HG03565 (cell line): ENCODE data around the gene MED15.
"Not testable (repeated sequence)": the region's sequence is repeated elsewhere in the genome, so short reads cannot be mapped to it uniquely, and the experiment has no call there.

ENCODE experiments used
- ATAC-seq: cut with Tn5 transposase; IDR thresholded peaks from one replicate; pipeline ENCODE4 v1.9.1; 2021; ENCODE audit warnings: mild to moderate bottlenecking, moderate library complexity; ENCODE audit not compliant: unreplicated experiment

Gene MED15

DNA sequence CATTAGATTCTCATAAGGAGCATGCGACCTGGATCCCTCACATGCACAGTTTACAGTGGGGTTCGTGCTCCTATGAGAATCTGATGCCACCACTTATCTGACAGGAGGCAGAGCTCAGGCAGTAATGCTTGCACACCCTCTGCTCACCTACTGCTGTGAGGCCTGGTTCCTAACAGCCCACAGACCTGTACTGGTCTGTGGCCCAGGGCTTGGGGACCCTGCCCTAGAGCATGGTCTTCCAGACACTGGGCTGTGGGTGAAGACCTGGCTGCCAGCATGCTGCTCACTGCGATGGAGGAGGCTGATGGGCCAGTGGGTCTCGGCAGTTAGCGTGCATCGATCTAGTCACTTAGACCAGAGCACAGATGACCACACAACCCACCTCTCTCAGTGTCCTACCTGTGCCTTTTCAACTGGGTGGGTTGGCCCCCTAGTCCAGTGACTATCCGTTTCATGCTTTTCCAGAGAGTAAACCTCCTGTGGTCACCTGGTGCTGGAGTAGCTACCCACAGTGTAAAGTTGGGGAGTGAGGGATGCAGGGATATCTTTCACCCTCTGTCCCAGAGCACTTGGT lies 21.1 kb downstream of the MED15 start:
- ATAC-seq = no peak

DNA sequence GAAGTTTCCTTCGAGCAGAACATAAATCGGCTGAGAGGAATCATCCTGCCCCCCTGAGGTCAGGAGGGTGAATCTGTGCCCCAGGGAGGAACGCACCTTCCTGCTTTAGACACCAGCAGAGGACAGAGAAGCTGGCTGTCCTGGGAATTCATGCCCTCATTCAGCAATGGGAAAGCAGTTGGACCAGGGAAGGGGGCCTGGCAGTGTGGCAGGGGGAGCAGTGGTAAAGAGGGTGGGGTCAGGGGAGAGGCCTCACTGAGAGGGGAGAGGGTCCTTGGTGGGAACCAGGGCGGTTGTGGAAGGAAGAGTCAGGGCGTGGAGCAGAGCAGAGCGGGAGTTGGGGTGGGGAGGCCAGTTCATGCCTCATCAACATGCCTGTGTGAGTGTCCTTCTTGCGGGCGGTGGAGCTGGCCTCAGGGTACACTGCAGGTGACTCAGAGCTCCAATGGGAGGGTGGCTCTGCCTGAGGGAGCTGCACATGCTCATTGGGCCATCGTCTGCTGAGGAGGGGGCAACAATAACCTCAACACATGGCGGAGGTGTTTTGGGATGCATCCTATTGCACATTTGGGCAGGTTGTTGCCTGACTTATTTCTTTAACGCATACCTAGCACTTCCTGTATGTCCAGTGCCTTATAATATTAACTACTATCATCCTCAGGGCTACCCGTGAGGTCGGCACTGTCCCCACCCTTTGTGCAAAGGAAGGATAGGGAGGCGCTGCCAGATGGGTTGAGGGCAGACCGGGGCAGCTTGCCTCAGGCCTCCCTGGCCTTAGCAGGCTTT lies 23.2 kb downstream of the MED15 start:
- no peak for ATAC-seq

DNA sequence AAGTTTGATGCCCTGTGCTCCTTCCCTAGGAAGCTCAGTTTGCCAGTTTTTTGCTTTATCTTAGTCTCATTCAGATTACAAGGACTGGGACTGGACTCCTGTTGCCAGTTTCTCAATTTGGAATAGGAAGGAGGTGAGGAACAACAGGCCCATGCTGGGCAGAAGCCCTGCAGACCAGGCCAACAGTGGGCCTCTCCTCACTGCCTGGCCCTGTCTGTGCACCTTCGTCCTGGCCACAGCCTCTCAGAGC lies 23.7 kb downstream of the MED15 start:
- no peak for ATAC-seq

DNA sequence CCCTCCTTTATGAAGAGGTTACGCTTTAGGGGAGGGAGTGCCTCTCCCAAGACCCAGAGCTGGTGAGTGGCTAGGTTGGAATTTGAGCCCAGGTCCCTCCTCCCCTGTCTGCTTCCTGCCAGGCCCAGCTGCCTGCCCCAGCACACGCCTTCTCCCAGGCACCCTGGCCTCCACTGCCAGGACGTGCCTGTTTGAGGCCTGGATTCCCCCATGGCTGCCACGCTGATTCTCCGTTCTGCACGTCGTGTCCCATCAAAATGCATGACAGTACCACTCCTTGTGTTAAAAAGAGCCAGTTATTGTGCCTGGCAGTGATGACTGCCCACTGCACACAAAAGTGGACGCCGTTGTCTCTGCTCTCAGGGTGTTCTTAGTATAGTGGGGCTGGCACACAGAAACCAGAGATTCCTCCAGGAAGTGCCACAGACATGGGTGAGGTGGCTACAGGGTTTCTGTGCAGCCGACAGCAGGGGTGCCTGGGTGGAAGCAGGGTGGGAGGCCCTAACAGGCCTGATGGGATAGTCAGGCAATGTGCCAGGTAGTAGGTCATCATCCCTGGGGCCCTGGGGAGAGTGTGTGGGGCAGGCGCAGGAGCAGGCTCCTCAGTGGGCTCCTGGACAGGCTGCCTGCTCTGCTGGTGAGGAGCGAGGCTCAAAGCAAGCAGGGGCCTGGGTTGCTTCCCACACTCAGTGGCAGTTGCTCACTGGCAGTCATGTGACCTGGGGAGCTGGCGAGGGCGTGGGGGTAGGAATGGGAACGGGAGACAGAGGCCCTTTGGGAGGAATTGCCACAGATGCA lies 24.2 kb downstream of the MED15 start:
- no peak for ATAC-seq

DNA sequence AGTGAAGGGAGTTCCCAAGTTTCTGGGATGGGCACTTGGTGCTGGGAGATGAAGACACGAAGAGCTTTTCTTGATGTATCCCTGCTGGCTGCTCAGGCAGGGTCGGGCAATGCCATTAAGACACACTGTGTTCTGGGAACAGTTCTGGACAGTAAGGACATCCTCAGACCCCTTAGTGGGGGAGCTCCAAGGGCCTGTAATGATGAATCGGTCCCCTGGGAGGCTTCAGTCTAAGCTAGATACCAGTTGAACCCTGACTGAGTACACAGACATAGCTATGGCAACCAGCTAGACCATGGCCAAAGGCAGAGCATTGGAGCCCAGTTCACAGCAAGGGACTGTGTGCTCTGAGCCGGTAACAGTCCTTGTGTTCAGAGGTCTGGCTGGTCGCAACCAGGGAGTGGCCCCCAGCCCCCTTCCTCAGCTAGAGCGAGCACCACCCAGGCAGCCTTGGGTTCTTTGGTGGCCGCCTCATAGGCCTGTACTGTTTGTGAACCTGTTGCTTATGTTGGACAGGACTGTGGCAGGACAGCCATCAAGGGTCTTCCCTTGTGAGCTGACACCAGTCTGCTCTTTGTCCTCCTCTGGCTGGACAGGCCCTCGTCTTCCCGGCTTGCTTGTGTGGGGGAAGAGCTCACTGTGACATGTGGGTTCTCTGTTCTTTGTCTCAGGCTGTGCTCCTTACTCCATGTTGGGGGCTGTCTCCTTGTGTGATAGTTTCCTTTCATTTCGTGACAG lies 25.0 kb downstream of the MED15 start:
- no peak for ATAC-seq

DNA sequence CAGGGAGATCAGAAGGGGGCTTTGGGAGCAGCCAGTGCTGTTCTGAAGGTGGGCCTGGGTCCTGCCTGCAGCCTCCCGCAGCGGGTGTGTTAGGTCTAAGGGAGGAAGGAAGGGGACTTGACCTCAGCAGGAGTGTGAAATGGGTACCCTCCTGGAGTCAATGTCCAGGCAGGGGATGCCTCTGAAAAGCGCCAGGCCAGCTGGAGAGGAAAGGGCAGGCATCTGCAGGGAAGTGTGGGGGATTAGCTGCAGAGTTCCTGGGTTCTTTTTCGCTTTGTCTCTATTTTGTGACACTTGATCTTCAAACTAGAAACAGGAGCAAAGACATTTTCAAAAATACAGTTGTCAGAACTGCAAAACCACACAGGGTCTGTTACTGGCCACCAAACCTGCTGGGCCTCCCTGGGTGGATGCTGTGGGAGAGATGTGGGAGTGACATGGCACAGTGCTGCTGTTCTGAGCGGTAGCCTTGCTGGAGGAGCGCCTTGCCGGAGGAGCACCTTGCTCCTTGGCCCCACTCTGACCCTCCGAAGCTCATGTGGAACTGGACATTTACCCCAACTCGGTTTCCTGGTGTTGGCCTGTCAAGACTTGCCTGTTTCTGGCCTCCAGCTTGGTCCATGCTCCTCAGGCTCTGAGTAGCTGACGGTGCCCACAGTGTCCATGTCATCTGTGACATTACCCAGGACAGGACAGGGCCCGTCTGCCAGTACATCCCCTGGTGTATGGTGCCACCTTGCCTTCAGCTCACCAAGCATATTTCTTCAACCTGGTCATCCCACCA lies 25.9 kb downstream of the MED15 start:
- no peak for ATAC-seq

DNA sequence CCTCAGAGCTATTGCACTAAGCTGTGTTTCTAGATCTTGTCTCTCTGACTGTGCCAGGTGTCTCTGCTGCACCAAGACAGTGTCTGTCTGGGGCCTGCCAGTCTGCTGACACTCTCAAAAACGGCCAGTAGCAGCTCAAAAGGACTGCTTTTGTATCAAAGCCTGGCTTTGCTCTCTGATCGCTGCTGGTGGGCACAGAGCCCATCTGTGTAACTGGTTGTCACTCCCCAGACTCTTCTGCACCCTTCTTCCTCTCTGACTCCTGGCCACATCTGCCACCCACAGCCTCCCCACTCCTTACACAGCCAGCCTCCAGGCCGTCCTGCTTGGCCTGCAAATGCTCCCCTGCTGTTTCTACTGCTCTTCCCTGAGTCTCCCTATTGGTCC lies 26.5 kb downstream of the MED15 start:
- no peak for ATAC-seq

DNA sequence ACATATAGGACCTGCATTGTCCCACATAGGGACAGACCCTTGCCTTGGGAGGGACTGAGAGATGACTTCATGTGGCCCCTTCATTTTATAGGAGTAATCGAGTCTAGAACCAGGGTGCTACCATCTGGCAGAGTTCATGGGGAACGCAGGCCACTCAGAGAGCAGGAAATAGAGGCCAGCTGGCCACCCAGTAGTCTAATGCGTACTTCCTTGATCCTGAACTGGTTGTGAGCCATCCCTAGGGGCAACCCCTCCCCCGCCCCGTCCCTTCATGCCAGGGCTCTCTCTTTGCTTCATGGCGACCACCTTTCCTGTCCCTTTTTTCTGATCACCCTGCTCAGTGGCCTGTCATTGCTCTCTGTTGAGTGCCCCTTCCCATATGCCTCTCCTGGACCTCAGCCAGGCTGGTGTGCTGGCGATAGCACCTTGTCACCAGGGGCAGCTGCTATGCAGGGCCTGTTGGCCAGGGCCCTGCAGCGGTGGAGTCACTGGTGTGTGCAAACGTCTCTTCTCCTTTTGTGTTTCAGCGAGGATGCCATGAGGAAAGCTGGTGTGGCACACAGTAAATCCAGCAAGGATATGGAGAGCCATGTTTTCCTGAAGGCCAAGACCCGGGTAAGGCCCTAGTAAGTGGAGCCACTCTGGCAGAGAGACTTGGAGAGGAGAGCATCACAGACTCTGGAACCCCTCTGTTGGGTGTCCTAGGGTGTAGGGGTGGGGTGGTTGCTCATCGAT lies 29.3 kb downstream of the MED15 start:
- no peak for ATAC-seq

DNA sequence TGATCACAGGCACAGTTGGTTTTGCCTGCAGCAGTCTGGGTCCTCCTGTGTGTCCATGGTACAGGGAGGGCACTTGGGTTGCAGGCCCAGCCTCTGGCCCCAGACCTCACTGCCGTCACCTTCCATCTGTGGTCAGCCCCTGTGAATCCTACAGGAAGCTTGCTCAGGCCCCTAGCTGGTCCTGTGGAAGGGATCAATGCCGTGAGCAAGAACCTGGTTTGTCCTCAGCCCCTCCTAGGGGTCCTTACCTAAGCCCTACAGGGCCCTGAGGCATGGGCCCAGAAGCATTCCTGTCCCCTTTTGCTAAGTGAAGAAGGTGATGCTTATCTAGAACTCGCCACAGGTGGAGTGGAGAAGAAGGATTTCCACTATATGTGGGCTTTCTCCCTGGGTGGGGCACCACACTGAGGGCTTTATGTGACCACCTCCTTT lies 29.9 kb downstream of the MED15 start:
- ATAC-seq = no peak

DNA sequence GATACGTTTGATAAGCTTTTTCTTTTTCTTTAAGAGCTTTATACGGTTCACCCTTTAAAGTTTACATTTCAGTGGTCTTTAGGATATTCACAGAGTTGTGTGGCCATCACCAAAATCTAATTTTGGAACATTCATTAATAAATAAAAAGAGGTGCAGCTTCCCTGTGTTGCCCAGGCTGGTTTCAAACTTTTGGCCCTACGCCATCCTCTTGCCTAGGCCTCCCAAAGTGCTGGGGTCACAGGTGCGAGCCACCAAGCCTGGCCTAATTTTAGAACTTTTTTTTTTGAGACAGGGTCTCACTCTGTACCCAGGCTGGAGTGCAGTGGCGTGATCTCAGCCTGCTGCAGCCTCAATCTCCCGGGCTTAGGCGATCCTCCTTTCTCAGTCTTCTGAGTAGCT lies 30.6 kb downstream of the MED15 start:
- no peak for ATAC-seq

DNA sequence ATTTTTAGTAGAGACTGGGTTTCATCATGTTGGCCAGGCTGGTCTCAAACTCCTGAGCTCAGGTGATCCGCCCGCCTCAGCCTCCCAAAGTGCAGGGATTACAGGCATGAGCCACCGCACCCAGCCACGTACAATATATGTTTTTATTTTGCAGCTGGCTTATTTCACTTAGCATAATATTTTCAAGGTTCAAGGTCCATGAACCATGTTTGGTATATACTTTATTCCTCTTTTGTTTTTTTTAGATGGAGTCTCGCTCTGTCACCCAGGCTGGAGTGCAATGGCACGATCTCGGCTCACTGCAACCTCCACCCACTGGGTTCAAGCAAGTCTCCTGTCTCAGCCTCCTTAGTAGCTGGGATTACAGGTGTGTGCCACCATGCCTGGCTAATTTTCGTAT lies 31.5 kb downstream of the MED15 start:
- not testable (repeated sequence) for ATAC-seq

DNA sequence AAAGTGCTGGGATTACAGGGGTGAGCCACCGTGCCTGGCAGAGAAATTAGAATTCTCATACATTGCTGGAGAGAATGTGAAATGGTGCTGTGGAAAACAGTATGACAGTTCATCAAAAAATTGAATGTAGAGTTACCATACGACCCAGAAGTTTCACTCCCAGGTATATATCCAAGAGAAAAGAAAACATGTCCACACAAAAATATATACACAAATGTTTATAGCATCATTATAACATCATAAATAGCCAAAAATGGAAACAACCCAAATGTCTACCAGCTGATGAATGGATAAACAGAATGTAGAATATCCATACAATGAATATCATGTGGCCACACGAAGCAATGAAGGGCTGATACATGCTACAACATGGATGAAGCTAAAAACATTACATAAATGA lies 34.6 kb downstream of the MED15 start:
- no peak for ATAC-seq

DNA sequence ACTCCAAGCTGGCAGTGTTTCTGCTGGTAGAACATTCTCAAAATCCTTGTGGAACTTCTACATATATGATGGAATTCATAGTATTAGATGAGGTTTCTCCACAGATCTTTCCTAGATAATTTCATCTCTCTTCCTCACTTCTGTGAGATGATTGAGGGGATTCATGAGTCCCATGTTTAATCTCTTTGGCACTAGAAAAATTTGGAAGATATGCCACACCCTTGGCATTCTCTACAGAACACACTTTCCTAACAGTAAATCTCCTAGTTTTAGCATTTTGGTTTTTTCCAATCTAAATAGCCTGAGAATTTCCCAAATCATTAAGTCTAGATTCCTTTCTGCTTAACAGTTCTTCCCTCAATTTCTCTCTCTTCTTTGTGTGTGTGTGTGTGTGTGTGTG lies 35.3 kb downstream of the MED15 start:
- ATAC-seq = no peak

DNA sequence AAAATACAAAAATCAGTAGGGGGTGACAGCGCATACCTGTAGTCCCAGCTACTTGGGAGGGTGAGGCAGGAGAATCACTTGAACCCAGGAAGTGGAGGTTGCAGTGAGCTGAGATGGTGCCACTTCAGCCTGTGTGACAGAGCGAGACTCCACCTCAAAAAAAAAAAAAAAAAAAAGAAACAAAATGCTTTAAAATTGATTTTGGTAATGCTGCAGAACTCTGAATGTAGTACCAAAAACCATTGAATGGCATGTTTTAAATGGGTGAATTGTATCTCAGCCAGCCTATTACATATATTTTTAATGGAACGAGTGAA lies 37.9 kb downstream of the MED15 start:
- not testable (repeated sequence) for ATAC-seq

DNA sequence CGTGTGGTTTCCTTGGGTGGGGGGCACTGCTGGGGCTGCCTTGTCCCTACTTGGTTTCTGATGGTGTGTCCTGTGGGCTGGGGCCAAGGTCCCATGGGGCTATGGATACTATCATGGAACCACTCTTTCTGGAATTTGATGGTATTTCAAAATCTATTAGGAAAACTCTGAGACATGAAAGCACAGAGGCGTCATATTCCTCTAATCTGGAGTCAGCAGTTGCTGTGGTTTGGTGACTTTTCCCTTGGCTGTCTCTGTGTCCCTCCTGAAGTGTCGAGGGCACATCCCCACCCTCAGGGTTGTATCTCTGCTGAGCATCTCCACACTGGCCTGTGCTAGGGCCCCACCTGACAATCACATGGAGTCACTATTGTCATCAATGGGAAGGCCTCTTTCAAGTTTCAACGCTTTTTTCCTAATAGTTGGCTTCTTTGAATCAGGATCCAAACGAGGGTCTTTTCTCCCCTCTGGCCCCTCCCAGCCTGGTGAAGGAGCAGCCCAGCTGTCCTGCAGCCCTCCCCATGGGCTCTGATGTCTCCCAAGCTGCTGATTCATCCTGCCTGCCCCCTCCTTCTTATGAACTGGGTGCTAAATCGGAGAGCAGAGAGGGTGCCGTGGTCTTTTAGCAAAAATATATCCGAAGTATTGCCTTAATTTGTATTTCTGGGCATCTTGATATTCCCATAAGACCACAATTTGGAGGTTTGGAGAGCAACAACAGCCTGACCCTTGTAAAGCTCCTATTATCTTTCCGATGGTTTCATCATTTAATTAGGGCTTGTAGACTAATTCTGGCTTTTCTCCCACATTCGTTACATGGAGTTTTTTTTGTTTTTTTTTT lies 38.5 kb downstream of the MED15 start:
- ATAC-seq = no peak

DNA sequence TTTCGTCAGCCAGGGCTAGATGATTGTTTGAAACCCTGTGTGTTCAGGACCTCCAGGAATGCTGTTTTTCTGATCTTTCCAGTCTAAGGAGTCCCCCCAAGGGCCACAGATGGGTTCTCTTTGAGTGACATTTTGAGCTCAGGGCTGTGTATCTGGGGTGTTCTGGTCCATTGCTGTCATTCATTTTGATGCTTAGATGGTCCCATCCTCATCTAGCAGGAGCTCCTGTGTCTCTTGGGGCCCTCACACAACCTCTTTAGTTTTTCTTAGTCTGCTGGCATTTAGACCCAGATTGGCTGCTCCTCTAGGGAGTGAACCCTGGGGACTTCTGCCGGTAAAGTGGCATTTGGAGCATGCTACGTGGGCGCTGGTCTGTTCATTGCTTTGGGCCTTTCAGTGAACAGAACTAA lies 39.1 kb downstream of the MED15 start:
- ATAC-seq = no peak

DNA sequence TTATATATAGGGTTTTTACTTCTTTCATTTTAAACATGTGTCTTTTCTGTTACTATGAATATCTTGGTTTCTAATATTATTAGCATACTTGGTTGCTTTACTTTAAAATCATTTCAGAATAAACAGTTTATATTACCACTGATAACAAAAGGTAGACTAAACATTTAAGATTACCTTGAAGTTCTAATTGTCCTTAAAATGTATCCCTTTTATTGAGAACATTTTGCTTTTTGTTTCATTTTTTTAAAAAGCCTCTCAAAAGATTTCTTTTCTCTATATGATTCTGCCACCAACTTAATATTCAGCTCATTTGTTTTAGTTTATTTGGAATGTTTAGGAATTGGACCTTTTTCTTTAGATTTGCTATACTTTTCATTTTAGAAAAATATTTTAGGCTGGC lies 39.6 kb downstream of the MED15 start:
- ATAC-seq = no peak

DNA sequence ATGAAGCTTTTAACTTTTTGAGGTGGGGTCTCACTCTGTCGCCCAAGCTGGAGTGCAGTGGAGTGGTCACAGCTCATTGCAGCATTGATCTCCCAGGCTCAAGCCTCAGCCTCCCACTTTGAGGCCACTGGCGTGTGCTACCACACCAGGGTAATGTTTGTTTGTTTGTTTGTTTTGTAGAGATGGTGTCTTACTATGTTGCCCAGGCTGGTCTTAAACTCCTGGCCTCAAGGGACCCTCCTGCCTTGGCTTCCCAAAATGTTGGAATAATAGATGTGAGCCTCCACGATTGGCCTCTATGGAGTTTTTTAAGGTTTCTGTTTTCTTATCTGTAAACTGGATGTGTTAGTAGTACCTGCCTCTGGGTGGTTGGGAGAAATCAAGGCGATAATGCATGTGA lies 41.4 kb downstream of the MED15 start:
- no peak for ATAC-seq

DNA sequence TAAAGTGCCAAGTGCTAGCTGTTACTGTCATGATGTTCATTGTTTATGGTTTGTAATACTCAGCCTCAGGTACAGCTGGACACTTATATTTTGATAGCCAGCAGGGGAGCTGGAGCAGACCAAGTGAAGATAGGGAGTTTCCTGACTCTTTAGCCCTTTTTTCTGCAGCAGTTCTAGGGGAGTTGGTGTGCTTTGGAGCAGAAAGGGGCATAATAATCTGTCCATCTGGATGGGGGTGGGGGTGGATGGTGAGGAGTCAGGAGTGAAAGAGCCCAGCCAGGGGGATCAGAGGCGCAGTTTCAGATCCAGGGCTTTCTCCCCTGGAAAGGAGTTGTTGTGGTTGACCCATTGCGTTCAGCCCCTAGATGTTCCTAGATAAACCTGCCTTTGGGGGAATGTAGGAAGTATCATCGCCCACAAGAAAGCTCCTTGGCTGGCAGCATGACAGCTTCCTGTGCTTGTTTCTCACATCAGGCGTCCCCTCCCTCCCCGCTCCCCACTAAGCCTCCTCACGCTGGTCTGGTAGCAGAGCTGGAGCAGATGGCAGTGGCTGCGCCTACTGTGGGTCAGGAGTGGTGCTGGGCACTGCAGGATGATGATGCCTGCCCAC lies 41.9 kb downstream of the MED15 start:
- ATAC-seq = no peak
